GM13976 (cell line): ENCODE data around the gene HOXA9.

Experiments used
- DNase-seq: peaks from one replicate; pipeline ENCODE4 v3.0.0; 2012; ENCODE audit warnings: low spot score
- in situ Hi-C: fragments of 300-500 bp; cut with MboI; formaldehyde crosslinking; loops from one replicate; pipeline ENCODE4 v1.12.0; 2022; ENCODE audit warnings: low sequenced_read_pairs, mixed read lengths, inconsistent platforms; ENCODE audit not compliant: unreplicated experiment
- TF ChIP-seq, protein P1 (sequence below): IDR thresholded peaks from 2 replicates; pipeline ENCODE4 v1.5.1; 2012; ENCODE audit warnings: borderline replicate concordance, mild to moderate bottlenecking; ENCODE audit not compliant: insufficient read depth; ENCODE audit errors: extremely low read depth, missing control alignments, control extremely low read depth

The HOXA9 gene

GRCh38 chr7:27166531-27167505 lies 1.5 kb upstream of the HOXA9 start:
- DNase-seq: no peak
- in situ Hi-C loops: loop anchor here (10.0 to 25.0 kb wide), 2 partner anchors 655 to 1302 kb away; no protein-coding TSS in a partner anchor
- TF ChIP-seq, protein P1, sequence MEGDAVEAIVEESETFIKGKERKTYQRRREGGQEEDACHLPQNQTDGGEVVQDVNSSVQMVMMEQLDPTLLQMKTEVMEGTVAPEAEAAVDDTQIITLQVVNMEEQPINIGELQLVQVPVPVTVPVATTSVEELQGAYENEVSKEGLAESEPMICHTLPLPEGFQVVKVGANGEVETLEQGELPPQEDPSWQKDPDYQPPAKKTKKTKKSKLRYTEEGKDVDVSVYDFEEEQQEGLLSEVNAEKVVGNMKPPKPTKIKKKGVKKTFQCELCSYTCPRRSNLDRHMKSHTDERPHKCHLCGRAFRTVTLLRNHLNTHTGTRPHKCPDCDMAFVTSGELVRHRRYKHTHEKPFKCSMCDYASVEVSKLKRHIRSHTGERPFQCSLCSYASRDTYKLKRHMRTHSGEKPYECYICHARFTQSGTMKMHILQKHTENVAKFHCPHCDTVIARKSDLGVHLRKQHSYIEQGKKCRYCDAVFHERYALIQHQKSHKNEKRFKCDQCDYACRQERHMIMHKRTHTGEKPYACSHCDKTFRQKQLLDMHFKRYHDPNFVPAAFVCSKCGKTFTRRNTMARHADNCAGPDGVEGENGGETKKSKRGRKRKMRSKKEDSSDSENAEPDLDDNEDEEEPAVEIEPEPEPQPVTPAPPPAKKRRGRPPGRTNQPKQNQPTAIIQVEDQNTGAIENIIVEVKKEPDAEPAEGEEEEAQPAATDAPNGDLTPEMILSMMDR: no peak

- in situ Hi-C loops: loop anchor here (10.0 to 25.0 kb wide), 2 partner anchors 654 to 1301 kb away; no protein-coding TSS in a partner anchor
- DNase-seq: no peak
Measured at GRCh38 chr7:27165996-27166530, 726 bp upstream of the HOXA9 start.

GRCh38 chr7:27164367-27165088 lies 809 bp downstream of the HOXA9 start:
- in situ Hi-C loops: loop anchor here (10.0 to 25.0 kb wide), 2 partner anchors 652 to 1300 kb away; no protein-coding TSS in a partner anchor
- DNase-seq: no peak
- TF ChIP-seq, protein P1: no peak

More at GRCh38 chr7:27165996-27166530, 726 bp upstream of the HOXA9 start:
- TF ChIP-seq, protein P1: no peak

DNA sequence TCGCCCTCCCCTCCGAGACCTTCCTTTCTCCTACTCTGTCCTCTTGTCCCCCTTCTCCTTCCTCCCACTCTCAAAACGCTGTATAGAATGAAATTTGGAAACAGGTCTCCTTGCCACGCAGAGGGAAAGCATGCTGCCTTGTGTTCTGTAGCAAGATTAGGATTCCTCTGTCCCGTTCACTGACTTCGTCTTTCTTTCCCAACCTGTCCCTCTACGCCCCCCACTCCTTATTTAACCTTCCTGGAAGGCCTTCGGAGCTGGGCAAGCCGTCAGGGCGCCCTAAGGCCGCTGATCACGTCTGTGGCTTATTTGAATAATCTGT lies 1.3 kb downstream of the HOXA9 start:
- no peak for DNase-seq
- TF ChIP-seq, protein P1: no peak
- in situ Hi-C loops: loop anchor here (10.0 to 25.0 kb wide), 2 partner anchors 652 to 1299 kb away; no protein-coding TSS in a partner anchor

DNA sequence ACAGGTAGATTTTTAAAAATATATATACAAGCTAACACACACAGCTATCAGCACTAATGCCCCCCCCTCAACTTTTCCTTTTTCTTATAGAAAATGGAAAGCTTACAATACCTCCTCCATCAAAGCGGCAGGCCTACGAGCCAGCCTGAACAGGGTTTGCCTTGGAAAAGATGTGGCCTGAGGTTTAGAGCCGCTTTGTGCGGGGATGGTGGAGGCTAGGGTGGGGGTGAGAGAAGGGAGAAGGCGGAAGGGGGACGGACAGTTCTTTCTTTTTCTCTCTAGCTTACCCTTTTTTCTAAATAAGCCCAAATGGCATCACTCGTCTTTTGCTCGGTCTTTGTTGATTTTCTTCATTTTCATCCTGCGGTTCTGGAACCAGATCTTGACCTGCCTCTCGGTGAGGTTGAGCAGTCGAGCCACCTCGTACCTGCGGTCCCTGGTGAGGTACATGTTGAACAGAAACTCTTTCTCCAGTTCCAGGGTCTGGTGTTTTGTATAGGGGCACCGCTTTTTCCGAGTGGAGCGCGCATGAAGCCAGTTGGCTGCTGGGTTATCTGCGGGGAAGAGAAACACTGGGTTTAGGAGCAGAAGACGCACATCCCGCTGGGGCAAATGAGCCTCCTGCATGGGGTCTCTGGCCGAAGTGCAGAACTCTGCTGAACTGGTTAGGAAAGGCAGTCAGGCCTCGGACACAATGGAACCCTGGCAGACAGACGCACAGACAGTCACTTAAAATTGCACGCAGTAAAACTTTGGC lies 1.9 kb downstream of the HOXA9 start:
- TF ChIP-seq, protein P1: no peak
- no peak for DNase-seq
- in situ Hi-C loops: loop anchor here (10.0 to 25.0 kb wide), 2 partner anchors 651 to 1299 kb away; no protein-coding TSS in a partner anchor

DNA sequence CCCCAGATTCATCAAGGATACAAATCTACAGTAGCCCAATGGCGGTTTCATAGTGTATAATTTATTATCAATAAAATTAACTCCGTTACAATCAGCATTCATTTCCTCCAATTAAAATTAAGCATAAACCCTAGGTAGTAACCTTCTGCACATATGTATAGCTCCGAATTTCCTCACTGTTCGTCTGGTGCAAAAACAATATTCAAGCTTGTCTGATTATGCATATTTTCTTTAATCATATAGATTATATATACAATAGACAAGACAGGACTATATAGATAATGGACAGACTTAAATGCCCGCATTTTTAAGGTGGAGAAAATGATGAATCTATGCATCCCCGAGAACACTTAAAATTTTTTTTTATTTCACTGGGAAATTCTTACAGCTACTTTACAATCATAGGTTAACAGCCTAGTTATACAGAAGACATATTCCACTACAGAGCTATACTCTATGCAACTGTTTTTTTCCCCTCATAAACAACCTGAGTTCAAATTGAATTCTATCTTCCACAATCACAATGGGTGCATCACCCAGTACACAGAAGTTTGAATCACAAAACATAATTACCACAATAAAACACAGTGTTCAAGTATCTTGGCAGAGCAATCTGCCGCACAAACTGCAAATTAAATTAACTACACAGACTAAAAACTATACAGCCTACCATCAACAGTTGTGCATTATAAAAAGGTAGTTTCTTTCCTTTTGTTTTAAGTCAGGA lies 2.6 kb downstream of the HOXA9 start:
- in situ Hi-C loops: loop anchor here (10.0 to 25.0 kb wide), 2 partner anchors 650 to 1298 kb away; no protein-coding TSS in a partner anchor
- TF ChIP-seq, protein P1: no peak
- no peak for DNase-seq
